ENCODE measurements around the gene MAP4. TPM values are rescaled to one million over a fixed set of nuclear protein-coding genes. Genes with fewer than 3 reads are reported as not detected.

The MAP4 gene
- total and polyA plus RNA-seq, 8 donors, result 34.5 to 127 (median 72.2) TPM

GRCh38 chr3:47849699-47850563 is 166.3 kb downstream of the MAP4 start:
- Histone ChIP-seq H3K27me3 (no peaks in the 10 kb centered on the region), H3K36me3 (peaks cover 0 to 38% (median 27%) of the 10 kb centered on the region in 3 donors), H3K4me3 (no peak overlapping the region), H3K4me1 (no peaks in the 10 kb centered on the region), H3K27ac (no peak overlapping the region), H3K9me3 (no peaks in the 10 kb centered on the region)
- FAIRE-seq (no peak), DNase-seq (no peak), ATAC-seq (peak; percentile 15 to 50 (median 46))
- intact Hi-C loops (cut with DNase I), result loop anchor here in 2 of 3 donors (10.0 kb wide), 2 partner anchors 145 to 305 kb away; no protein-coding TSS in a partner anchor
- WGBS, 2 donors, result 88 to 89% methylated on average over 35 of the region's 35 CpGs
- TF ChIP-seq CTCF (IDR thresholded peaks at IDR 0.05), result peak in 1 of 4 donors; percentile 17

- intact Hi-C loops (cut with DNase I), result loop anchor here in 1 of 3 donors (10.0 kb wide), 2 partner anchors 146 to 306 kb away; no protein-coding TSS in a partner anchor
- Histone ChIP-seq H3K4me3 (no peak overlapping the region), H3K9me3 (no peaks in the 10 kb centered on the region), H3K36me3 (peaks cover 0 to 34% (median 23%) of the 10 kb centered on the region in 3 donors), H3K27me3 (no peaks in the 10 kb centered on the region), H3K27ac (no peak overlapping the region), H3K4me1 (no peaks in the 10 kb centered on the region)
- WGBS, 2 donors, result 84 to 87% methylated on average over 14 of the region's 14 CpGs
- FAIRE-seq (no peak), ATAC-seq (peak in 2 of 4 donors; percentile 2 to 5), DNase-seq (no peak)
- no peak for TF ChIP-seq CTCF (IDR thresholded peaks at IDR 0.05)
These were observed 167.0 kb downstream of the MAP4 start for GRCh38 chr3:47849186-47849698.

- no peaks in the 10 kb centered on the region for H3K9me3 ChIP-seq
- peak in 1 of 4 donors; percentile 5 for ATAC-seq
- DNase-seq, result no peak
- H3K27me3 ChIP-seq, result no peaks in the 10 kb centered on the region
- no peak for FAIRE-seq
- peaks cover 1 to 33% (median 19%) of the 10 kb centered on the region in 3 donors for H3K36me3 ChIP-seq
- intact Hi-C loops (cut with DNase I), result loop anchor here in 1 of 3 donors (10.0 kb wide), 2 partner anchors 146 to 306 kb away; no protein-coding TSS in a partner anchor
- WGBS, 2 donors, result 85 to 86% methylated on average over 23 of the region's 23 CpGs
- no peak overlapping the region for H3K4me3 ChIP-seq
- no peaks in the 10 kb centered on the region for H3K4me1 ChIP-seq
- H3K27ac ChIP-seq, result no peak overlapping the region
- no peak for TF ChIP-seq CTCF (IDR thresholded peaks at IDR 0.05)
These were observed 167.6 kb downstream of the MAP4 start for GRCh38 chr3:47848599-47849117.

DNA sequence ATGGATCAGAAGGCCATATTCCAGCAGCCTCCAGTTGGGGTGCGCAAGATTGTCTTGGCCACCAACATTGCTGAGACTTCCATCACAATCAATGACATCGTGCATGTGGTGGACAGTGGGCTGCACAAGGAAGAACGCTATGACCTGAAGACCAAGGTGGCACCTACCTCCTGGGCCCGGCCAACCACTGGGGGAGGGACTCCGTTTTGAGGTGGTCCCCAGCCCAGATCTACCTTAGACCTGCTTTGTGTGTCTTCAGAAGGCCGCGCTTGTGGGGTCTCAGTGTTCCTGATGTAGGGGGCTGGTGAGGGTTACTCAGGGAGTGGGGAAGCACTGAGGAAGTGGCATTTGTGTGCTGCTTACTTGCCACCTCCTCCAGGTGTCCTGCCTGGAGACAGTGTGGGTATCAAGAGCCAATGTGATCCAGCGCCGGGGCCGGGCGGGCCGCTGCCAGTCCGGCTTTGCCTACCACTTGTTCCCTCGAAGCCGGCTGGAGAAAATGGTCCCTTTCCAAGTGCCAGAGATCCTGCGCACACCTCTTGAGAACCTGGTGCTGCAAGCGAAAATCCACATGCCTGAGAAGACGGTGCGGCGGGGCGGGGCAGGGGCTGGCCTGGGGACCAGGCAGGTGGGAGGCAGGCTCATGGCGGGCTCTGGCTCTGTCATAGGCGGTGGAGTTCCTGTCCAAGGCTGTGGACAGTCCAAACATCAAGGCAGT is 168.3 kb downstream of the MAP4 start:
- ATAC-seq, result no peak
- Histone ChIP-seq H3K27ac (no peak overlapping the region), H3K4me3 (no peak overlapping the region), H3K27me3 (no peaks in the 10 kb centered on the region), H3K9me3 (no peaks in the 10 kb centered on the region), H3K4me1 (no peaks in the 10 kb centered on the region), H3K36me3 (peaks cover 3 to 38% (median 19%) of the 10 kb centered on the region in 3 donors)
- DNase-seq, result no peak
- WGBS, 2 donors, result 94 to 98% methylated on average over 23 of the region's 23 CpGs
- TF ChIP-seq CTCF (IDR thresholded peaks at IDR 0.05), result no peak
- no peak for FAIRE-seq
- intact Hi-C loops (cut with DNase I), result loop anchor here in 1 of 3 donors (10.0 kb wide), 2 partner anchors 147 to 307 kb away; no protein-coding TSS in a partner anchor
